ENCODE results near the gene FXYD6. TPM values are rescaled to one million over a fixed set of nuclear protein-coding genes. Genes with fewer than 3 reads are reported as not detected.
A peak's percentile ranks its signal among the peaks of the same experiment; 100 is the strongest.

Gene FXYD6
- total and polyA plus RNA-seq, 7 donors, result 10.8 to 27.9 (median 14.0) TPM

- Histone ChIP-seq H3K4me3 (no peak overlapping the region), H3K36me3 (ENCODE audit: insufficient read depth in 1 of 2, low read depth in 1 of 2) (no peaks in the 10 kb centered on the region), H3K27ac (no peak overlapping the region), H3K27me3 (ENCODE audit: insufficient read depth in 3 of 3, low read length in 2 of 3) (peaks cover 0 to 47% (median 19%) of the 10 kb centered on the region in 3 donors), H3K4me1 (peaks cover 6% of the 10 kb centered on the region), H3K9me3 (no peaks in the 10 kb centered on the region)
- ATAC-seq (no peak), DNase-seq (no peak)
- TF ChIP-seq, protein P1, sequence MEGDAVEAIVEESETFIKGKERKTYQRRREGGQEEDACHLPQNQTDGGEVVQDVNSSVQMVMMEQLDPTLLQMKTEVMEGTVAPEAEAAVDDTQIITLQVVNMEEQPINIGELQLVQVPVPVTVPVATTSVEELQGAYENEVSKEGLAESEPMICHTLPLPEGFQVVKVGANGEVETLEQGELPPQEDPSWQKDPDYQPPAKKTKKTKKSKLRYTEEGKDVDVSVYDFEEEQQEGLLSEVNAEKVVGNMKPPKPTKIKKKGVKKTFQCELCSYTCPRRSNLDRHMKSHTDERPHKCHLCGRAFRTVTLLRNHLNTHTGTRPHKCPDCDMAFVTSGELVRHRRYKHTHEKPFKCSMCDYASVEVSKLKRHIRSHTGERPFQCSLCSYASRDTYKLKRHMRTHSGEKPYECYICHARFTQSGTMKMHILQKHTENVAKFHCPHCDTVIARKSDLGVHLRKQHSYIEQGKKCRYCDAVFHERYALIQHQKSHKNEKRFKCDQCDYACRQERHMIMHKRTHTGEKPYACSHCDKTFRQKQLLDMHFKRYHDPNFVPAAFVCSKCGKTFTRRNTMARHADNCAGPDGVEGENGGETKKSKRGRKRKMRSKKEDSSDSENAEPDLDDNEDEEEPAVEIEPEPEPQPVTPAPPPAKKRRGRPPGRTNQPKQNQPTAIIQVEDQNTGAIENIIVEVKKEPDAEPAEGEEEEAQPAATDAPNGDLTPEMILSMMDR (IDR thresholded peaks at IDR 0.05), result no peak
- WGBS, 3 donors, result 48 to 54% (median 50%) methylated on average over 5 of the region's 5 CpGs
- intact Hi-C loops (cut with DNase I), result no loop called here
These were observed 76.8 kb downstream of the FXYD6 start for GRCh38 chr11:117799634-117800033.

DNA sequence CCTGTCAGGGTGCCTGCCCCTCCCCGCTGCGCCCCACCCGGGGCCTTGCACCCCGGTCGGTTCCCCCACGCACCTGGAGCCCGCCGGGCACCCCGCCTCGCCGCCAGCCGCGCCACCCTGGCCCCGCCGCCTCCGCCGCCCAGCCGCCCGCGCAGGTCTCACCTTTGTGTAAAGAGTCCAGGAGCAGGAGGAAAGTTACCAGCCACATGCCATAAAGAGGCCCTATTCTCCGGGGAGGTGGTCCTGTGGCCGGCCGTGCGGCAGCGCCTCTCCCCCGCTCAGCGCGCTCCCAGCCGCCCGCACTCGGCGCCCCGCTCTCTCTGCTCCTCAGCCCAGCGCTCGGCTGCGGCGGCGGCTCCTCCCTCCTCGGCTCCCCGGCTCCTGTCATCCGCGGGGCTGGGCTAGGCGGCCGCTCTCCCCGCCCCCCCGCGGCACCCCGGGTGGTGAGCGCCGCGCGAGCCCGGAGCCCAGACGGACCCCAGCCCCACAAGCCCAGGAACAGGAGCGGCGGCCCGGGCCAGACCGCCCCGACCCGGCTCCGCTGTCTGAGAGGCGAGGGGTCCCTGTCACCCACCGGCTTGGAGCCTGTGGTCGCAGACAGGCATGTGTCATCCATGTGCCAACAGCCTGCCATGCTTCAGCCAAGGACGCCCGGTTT is 79.5 kb downstream of the FXYD6 start, which contains the start of gene DSCAML1:
TSS of gene DSCAML1 (minus strand) at position 345 of the 658 bp plus-strand sequence. CDS start at position 208, 137 bp downstream.
- Histone ChIP-seq H3K36me3 (ENCODE audit: insufficient read depth in 1 of 2, low read depth in 1 of 2) (no peaks in the 10 kb centered on the region), H3K4me1 (peaks cover 6% of the 10 kb centered on the region), H3K9me3 (no peaks in the 10 kb centered on the region), H3K4me3 (peak within 1 kb of the TSS; percentile 50), H3K27me3 (ENCODE audit: insufficient read depth in 3 of 3, low read length in 2 of 3) (peaks cover 0 to 67% (median 20%) of the 10 kb centered on the region in 3 donors), H3K27ac (no peak within 1 kb of the TSS)
- ATAC-seq (peak in 2 of 4 donors; percentile 30 to 58), DNase-seq (no peak)
- TF ChIP-seq, protein P1 (IDR thresholded peaks at IDR 0.05), result no peak
- WGBS, 3 donors, result 3 to 6% (median 4%) methylated on average over 34 to 66 of the region's 66 CpGs
- intact Hi-C loops (cut with DNase I), result no loop called here

GRCh38 chr11:117796456-117796871 is 80.0 kb downstream of the FXYD6 start:
- WGBS, 3 donors, result 1 to 3% (median 1%) methylated on average over 21 to 35 of the region's 35 CpGs

DNA sequence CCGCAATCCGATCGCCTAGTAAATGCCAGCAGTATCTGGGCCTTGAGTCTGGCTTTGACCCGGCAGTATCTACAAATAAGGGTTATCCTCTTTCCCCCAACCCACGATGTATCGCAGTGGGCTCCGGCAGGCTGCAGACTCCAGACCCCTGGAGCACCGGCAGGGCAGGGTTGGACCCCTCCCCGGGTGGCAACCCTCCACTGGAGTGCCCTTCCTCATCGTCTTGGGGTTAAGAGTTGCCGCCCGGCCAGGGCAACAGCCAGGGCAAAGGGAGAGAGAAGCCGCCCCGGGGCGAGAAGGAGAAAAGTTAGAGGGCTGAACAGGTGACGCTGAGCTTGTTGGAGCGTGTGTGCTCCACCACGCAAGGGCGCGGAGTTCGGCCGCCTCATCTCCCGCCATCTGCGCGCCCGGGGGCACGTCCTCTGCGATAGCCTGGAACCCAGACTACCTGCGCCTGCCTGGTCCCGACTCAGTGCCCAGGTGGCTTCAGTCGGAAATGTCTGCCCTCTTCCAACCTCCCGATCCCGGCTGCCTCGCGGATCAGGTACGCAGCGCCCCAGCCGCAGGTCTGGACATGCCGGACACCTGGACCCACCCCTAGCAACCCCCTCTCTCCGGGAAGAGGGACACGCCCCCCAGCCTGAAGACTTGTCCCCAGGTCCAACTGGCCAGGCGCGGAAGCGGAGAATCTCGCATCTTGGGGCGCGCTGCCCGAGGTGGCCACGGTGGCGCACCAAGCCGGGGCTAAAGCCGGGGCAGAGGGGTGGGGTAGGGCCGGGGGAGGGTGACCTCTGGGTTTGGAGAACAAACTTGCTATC is 80.6 kb downstream of the FXYD6 start:
- ATAC-seq, result peak in 1 of 4 donors; percentile 19

More at GRCh38 chr11:117796456-117796871, 80.0 kb downstream of the FXYD6 start:
- no peak overlapping the region for H3K27ac ChIP-seq
- peak overlapping the region; percentile 50 for H3K4me3 ChIP-seq
- ATAC-seq, result peak in 1 of 4 donors; percentile 35
- no peak for DNase-seq
- intact Hi-C loops (cut with DNase I), result no loop called here
- H3K9me3 ChIP-seq, result no peaks in the 10 kb centered on the region
- TF ChIP-seq, protein P1 (IDR thresholded peaks at IDR 0.05), result no peak
- peaks cover 0 to 71% (median 20%) of the 10 kb centered on the region in 3 donors for H3K27me3 ChIP-seq (ENCODE audit: insufficient read depth in 3 of 3, low read length in 2 of 3)
- H3K36me3 ChIP-seq (ENCODE audit: insufficient read depth in 1 of 2, low read depth in 1 of 2), result no peaks in the 10 kb centered on the region
- peaks cover 6% of the 10 kb centered on the region for H3K4me1 ChIP-seq

More for the DNA sequence above, 80.6 kb downstream of the FXYD6 start:
- TF ChIP-seq, protein P1 (IDR thresholded peaks at IDR 0.05), result no peak
- no peak for DNase-seq
- intact Hi-C loops (cut with DNase I), result no loop called here
- WGBS, 3 donors, result 6 to 10% (median 9%) methylated on average over 48 to 53 of the region's 53 CpGs
- peaks cover 0 to 74% (median 20%) of the 10 kb centered on the region in 3 donors for H3K27me3 ChIP-seq (ENCODE audit: insufficient read depth in 3 of 3, low read length in 2 of 3)
- H3K4me1 ChIP-seq, result peaks cover 6% of the 10 kb centered on the region
- no peak overlapping the region for H3K27ac ChIP-seq
- peak overlapping the region; percentile 50 for H3K4me3 ChIP-seq
- H3K9me3 ChIP-seq, result no peaks in the 10 kb centered on the region
- H3K36me3 ChIP-seq (ENCODE audit: insufficient read depth in 1 of 2, low read depth in 1 of 2), result no peaks in the 10 kb centered on the region

Data from psoas muscle (tissue), 8 donors.